ENCODE measurements around the gene CHCHD5.
"Not testable (repeated sequence)": the region's sequence is repeated elsewhere in the genome, so short reads cannot be mapped to it uniquely, and the experiment has no call there.

The CHCHD5 gene

DNA sequence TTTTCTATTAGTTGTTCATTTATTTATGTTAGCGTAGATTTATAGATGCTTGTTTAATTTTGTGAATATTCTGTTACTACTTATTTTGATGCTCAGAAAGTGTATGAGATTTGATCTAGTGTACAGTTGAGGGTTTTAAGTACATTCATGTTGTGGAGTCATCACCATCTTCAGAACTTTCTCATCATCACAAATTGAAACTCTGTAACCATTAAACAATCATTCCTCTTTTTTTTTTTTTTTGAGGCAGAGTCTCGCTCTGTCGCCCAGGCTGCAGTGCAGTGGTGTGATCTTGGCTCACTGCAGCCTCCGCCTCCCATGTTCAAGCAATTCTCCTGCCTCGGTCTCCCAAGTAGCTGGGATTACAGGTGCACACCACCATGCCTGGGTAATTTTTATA, 17.9 kb upstream of the CHCHD5 start:
- H3K9ac ChIP-seq (ENCODE audit: low read length); H3K4me1 ChIP-seq (ENCODE audit: control insufficient read depth, insufficient read depth, low read length); H3K27me3 ChIP-seq (ENCODE audit: control insufficient read depth, insufficient read depth, low read length); H3K4me3 ChIP-seq (ENCODE audit: low read length); H3K27ac ChIP-seq (ENCODE audit: low read depth, low read length): not testable (repeated sequence)
- peaks cover 24% of the 10 kb centered on the region for H3K36me3 ChIP-seq (ENCODE audit: control insufficient read depth, insufficient read depth, low read length)

DNA sequence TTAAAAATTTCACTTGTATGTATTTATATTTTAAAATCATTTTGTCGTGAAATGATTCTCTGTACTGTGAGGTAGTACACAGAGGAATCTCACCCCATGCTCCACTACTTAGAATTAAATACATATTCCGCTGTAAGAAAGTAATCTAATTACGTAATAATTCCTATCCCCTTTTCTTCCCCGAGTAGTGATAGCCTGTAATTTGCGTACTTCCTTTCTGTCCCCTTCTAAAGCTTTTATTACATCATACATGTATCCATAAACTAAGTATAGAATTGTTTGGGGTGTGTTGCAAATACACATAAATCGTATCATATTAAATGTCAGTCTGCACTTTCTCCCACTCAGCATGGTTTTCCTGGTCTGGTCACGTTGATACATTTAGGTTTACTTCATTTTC, 12.4 kb upstream of the CHCHD5 start:
- peaks cover 34% of the 10 kb centered on the region for H3K36me3 ChIP-seq (ENCODE audit: control insufficient read depth, insufficient read depth, low read length)
- no peaks in the 10 kb centered on the region for H3K4me1 ChIP-seq (ENCODE audit: control insufficient read depth, insufficient read depth, low read length)
- no peak overlapping the region for H3K4me3 ChIP-seq (ENCODE audit: low read length)
- no peak overlapping the region for H3K9ac ChIP-seq (ENCODE audit: low read length)
- no peak overlapping the region for H3K27ac ChIP-seq (ENCODE audit: low read depth, low read length)
- no peaks in the 10 kb centered on the region for H3K27me3 ChIP-seq (ENCODE audit: control insufficient read depth, insufficient read depth, low read length)

DNA sequence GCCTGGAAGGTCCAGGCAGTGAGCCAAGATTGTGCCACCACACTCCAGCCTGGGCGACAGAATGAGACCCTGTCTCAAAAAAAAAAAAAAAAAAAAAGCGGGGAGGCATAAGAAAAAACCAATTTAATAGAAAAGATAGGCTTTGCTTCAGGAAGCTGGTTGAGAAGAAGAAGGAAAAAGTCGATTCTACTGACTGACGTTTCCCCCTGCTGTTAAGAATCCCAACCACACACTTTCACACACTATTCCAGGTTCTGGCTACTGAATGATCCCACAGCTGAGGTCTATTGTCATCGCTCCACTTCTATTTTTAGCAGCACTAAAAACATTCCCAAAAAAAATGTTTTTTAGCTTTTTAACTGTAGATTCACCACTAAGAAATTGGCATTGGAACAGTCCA, 6.7 kb upstream of the CHCHD5 start:
- no peaks in the 10 kb centered on the region for H3K4me1 ChIP-seq (ENCODE audit: control insufficient read depth, insufficient read depth, low read length)
- H3K4me3 ChIP-seq (ENCODE audit: low read length): no peak overlapping the region
- no peak overlapping the region for H3K9ac ChIP-seq (ENCODE audit: low read length)
- H3K27me3 ChIP-seq (ENCODE audit: control insufficient read depth, insufficient read depth, low read length): no peaks in the 10 kb centered on the region
- H3K27ac ChIP-seq (ENCODE audit: low read depth, low read length): no peak overlapping the region
- H3K36me3 ChIP-seq (ENCODE audit: control insufficient read depth, insufficient read depth, low read length): peaks cover 6% of the 10 kb centered on the region

DNA sequence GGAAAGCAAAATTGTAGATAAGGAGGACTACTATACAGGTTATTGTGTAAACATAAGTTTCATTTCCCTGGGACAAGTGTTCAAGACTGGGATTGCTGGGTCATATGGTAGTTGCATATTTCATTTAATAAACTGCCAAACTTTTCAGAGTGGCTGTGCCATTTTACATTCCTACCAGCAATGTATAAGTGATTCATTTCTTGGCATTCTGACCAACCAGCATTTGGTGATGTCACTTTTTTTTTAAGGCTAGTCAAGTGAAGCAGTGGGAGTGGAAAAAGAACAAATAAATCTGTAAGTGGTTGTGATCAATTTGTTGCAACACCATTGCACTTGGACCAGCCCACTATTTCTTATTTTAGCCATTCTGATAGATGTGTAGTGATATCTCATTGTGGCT, 5.2 kb upstream of the CHCHD5 start:
- Histone ChIP-seq H3K4me3 (ENCODE audit: low read length) (no peak overlapping the region), H3K4me1 (ENCODE audit: control insufficient read depth, insufficient read depth, low read length) (no peaks in the 10 kb centered on the region), H3K27me3 (ENCODE audit: control insufficient read depth, insufficient read depth, low read length) (no peaks in the 10 kb centered on the region), H3K9ac (ENCODE audit: low read length) (no peak overlapping the region), H3K27ac (ENCODE audit: low read depth, low read length) (no peak overlapping the region), H3K36me3 (ENCODE audit: control insufficient read depth, insufficient read depth, low read length) (peaks cover 6% of the 10 kb centered on the region)

DNA sequence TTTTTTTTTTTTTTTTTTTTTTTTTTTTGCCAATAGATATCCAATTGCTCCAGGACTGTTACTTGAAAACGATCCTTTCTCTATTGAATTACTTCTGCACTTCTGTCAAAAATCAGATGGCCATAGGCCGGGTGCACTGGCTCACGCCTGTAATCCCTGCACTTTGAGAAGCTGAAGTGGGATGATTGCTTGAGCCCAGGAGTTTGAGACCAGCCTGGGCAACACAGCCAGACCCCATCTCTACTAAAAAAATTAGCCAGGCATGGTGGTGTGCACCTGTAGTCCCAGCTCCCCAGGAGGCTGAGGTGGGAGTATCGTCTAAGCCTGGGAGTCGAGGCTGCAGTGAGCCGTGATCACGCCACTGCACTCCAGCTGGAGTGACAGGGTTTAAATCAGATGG, 4.3 kb upstream of the CHCHD5 start:
- Histone ChIP-seq H3K27me3 (ENCODE audit: control insufficient read depth, insufficient read depth, low read length) (no peaks in the 10 kb centered on the region), H3K4me3 (ENCODE audit: low read length) (no peak overlapping the region), H3K36me3 (ENCODE audit: control insufficient read depth, insufficient read depth, low read length) (peaks cover 2% of the 10 kb centered on the region), H3K9ac (ENCODE audit: low read length) (no peak overlapping the region), H3K27ac (ENCODE audit: low read depth, low read length) (no peak overlapping the region), H3K4me1 (ENCODE audit: control insufficient read depth, insufficient read depth, low read length) (peaks cover 4% of the 10 kb centered on the region)

DNA sequence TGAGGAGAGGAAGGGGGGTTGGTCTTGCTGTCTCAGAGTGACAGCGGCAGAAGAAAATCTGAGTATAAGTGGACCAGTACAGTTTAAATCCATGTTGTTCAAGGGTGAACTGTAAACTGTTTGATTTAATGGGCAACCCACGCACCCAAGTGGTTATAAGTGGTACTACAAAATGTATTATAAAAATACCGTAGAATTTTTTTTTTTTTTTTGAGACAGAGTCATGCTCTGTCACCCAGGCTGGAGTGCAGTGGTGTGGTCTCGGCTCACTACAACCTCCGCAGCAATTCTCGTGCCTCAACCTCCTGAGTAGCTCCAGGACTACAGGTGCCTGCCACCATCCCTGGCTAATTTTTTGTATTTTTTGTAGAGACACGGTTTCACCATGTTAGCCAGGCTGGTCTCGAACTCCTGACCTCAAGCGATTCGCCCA, 2.1 kb upstream of the CHCHD5 start:
- Histone ChIP-seq H3K4me3 (ENCODE audit: low read length) (no peak overlapping the region), H3K27me3 (ENCODE audit: control insufficient read depth, insufficient read depth, low read length) (no peaks in the 10 kb centered on the region), H3K27ac (ENCODE audit: low read depth, low read length) (no peak overlapping the region), H3K9ac (ENCODE audit: low read length) (no peak overlapping the region), H3K36me3 (ENCODE audit: control insufficient read depth, insufficient read depth, low read length) (peaks cover 6% of the 10 kb centered on the region), H3K4me1 (ENCODE audit: control insufficient read depth, insufficient read depth, low read length) (peaks cover 8% of the 10 kb centered on the region)

DNA sequence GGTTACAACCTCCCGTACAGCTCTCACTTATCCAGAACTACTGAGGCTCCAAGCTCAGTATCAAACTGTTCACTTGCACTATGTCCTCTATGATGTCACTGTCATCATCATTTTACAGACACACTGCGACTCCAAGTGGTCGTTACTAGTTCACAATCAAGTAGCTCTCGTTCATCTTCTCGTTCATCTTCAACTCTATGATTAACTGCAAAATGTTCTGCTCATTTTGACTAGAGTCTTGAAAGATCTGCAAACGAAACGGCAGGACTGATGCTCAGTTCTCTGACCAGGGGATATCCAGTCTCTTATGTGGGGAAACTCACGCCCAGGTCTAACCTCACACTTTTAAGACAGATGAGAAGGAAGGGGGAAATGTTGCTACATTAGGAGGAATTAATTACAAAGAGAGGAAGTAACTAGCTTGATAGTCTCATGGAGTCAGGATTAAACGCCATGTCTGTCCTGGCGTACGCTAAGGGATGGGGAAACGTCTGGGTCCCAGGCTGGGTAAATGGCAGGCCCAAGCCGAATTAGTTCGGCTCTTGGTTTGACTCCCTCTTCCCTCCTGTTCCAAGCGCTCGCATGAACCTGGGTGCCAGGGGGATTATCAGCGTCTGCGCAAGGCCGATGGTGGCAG, 794 bp upstream of the CHCHD5 start:
- peak overlapping the region; percentile 53 for H3K9ac ChIP-seq (ENCODE audit: low read length)

DNA sequence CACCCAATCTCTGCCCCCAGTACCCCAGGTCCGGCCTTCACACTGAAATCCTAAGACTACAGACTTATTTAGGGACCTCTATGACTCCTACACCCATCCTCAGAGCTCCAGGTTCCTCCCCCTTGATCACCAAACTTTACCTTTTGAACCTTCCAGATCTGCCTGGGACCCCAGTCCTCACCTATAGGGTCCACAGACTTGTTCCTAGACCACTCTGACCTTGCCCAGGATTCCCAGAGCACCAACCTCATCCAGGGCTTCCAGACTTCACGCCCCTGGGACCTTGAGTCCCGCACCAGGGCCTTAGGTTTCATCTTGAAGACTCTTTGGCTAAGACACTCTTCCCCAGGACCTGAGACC, 462 bp downstream of the CHCHD5 start:
- peaks cover 13% of the 10 kb centered on the region for H3K36me3 ChIP-seq (ENCODE audit: control insufficient read depth, insufficient read depth, low read length)
- no peaks in the 10 kb centered on the region for H3K27me3 ChIP-seq (ENCODE audit: control insufficient read depth, insufficient read depth, low read length)
- H3K4me1 ChIP-seq (ENCODE audit: control insufficient read depth, insufficient read depth, low read length): peaks cover 8% of the 10 kb centered on the region
- H3K9ac ChIP-seq (ENCODE audit: low read length): peak overlapping the region; percentile 66
- H3K4me3 ChIP-seq (ENCODE audit: low read length): peak overlapping the region; percentile 79
- peak overlapping the region; percentile 93 for H3K27ac ChIP-seq (ENCODE audit: low read depth, low read length)

More for the DNA sequence above, 794 bp upstream of the CHCHD5 start:
- H3K4me1 ChIP-seq (ENCODE audit: control insufficient read depth, insufficient read depth, low read length): peaks cover 8% of the 10 kb centered on the region
- no peaks in the 10 kb centered on the region for H3K27me3 ChIP-seq (ENCODE audit: control insufficient read depth, insufficient read depth, low read length)
- peak overlapping the region; percentile 79 for H3K4me3 ChIP-seq (ENCODE audit: low read length)
- peaks cover 12% of the 10 kb centered on the region for H3K36me3 ChIP-seq (ENCODE audit: control insufficient read depth, insufficient read depth, low read length)
- peak overlapping the region; percentile 93 for H3K27ac ChIP-seq (ENCODE audit: low read depth, low read length)

DNA sequence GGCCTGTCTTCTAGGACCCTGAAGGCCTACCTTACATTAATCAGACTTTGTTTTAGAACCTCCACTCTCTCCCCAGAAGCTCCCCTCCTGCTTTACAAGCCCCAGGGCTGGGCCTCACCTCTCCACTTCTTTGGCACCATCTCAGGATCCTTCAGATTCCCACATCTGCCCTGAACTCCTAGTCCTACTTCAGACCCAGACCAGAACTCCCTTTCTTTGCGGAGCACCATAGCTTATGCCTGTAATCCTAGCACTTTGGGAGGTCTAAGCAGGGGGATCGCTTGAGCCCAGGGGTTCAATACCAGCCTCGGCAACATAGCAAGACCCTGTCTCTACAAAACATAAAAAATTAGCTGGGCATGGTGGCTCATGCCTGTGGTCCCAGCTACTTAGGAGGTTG, 991 bp downstream of the CHCHD5 start:
- Histone ChIP-seq H3K9ac (ENCODE audit: low read length) (no peak overlapping the region), H3K27ac (ENCODE audit: low read depth, low read length) (peak overlapping the region; percentile 93), H3K27me3 (ENCODE audit: control insufficient read depth, insufficient read depth, low read length) (no peaks in the 10 kb centered on the region), H3K36me3 (ENCODE audit: control insufficient read depth, insufficient read depth, low read length) (peaks cover 13% of the 10 kb centered on the region), H3K4me3 (ENCODE audit: low read length) (peak overlapping the region; percentile 79), H3K4me1 (ENCODE audit: control insufficient read depth, insufficient read depth, low read length) (peaks cover 8% of the 10 kb centered on the region)

DNA sequence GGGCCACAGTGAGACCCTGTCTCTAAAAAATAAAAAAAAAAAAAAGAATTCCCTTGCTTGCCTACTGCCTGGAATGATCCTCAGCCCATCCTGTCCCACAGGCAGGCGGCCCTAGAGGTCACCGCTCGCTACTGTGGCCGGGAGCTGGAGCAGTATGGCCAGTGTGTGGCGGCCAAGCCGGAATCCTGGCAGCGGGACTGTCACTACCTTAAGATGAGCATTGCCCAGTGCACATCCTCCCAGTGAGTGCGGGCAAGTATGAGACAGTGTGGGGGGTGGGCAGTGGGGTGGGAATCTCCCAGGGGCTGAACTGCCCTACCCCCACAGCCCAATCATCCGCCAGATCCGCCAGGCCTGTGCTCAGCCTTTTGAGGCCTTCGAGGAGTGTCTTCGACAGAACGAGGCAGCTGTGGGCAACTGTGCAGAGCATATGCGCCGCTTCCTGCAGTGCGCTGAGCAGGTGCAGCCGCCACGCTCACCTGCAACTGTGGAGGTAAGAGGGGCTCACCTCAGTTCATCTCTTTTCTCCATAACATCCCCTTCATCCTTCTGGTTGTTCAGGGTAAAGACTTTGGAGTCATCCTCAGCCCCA, 1.6 kb downstream of the CHCHD5 start:
- H3K4me1 ChIP-seq (ENCODE audit: control insufficient read depth, insufficient read depth, low read length): peaks cover 8% of the 10 kb centered on the region
- H3K36me3 ChIP-seq (ENCODE audit: control insufficient read depth, insufficient read depth, low read length): peaks cover 13% of the 10 kb centered on the region
- no peak overlapping the region for H3K9ac ChIP-seq (ENCODE audit: low read length)
- H3K27ac ChIP-seq (ENCODE audit: low read depth, low read length): no peak overlapping the region
- no peak overlapping the region for H3K4me3 ChIP-seq (ENCODE audit: low read length)
- H3K27me3 ChIP-seq (ENCODE audit: control insufficient read depth, insufficient read depth, low read length): no peaks in the 10 kb centered on the region

DNA sequence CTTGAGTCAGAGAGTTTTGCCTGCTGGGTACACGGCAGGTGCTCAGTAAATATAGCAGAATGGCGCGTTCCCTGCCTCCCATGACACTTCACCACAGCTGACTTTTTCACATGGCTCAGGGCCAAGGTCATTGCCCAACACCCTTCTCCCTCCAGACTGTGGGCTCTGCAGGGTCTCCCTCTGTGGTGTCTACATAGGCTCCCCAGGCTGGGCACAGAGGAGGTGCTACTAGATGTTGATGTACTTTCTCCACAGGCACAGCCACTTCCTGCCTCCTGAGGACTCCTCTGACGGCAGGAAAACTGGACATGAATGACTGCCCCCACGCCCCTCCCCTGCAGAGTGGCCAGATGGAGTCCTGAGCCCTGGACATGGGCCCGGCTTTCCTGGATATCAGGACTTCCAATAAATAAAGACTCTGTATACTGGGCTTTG, 4.2 kb downstream of the CHCHD5 start:
- Histone ChIP-seq H3K4me3 (ENCODE audit: low read length) (no peak overlapping the region), H3K27ac (ENCODE audit: low read depth, low read length) (no peak overlapping the region), H3K4me1 (ENCODE audit: control insufficient read depth, insufficient read depth, low read length) (peaks cover 8% of the 10 kb centered on the region), H3K9ac (ENCODE audit: low read length) (no peak overlapping the region), H3K36me3 (ENCODE audit: control insufficient read depth, insufficient read depth, low read length) (peaks cover 13% of the 10 kb centered on the region), H3K27me3 (ENCODE audit: control insufficient read depth, insufficient read depth, low read length) (no peaks in the 10 kb centered on the region)

DNA sequence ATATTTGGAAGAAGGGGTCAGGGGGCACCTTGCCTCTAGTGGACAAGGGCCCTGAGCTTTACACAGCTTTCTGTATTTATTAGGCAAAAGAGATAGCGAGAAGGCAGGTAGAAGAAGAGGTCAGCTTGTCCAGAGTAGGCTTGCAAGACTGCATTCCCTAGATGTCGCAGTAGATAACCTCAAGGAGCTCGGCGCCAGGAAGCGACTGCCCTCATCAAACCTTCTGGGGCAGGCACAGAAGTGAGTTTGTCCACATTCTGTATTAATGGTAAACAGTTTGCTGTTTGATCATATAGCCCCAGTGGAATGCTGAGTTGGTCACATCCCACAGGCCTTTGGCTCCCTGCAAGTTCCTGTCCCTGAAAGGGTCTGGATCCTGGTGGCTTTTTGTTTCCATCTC, 7.0 kb downstream of the CHCHD5 start:
- Histone ChIP-seq H3K4me3 (ENCODE audit: low read length) (no peak overlapping the region), H3K36me3 (ENCODE audit: control insufficient read depth, insufficient read depth, low read length) (peaks cover 9% of the 10 kb centered on the region), H3K4me1 (ENCODE audit: control insufficient read depth, insufficient read depth, low read length) (no peaks in the 10 kb centered on the region), H3K9ac (ENCODE audit: low read length) (no peak overlapping the region), H3K27ac (ENCODE audit: low read depth, low read length) (no peak overlapping the region), H3K27me3 (ENCODE audit: control insufficient read depth, insufficient read depth, low read length) (no peaks in the 10 kb centered on the region)

DNA sequence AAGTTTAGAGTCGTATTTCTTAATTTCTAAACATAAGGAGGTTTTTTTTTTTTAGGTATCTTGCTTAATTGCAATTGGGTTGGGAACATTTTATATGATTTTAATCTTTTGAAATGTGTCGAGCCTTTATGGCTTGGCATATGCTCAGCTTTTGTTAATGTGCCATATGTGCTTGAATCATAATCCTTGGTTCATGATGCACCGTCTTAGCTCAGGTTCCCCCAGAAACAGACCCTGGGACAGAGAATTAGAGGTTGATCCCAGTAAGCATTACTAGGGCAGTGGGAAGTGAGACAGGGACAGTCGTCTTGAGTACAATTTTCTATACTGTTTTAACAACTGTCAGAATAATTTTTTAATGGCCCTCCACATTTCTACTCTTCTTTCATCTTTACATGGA, 9.3 kb downstream of the CHCHD5 start:
- no peak overlapping the region for H3K9ac ChIP-seq (ENCODE audit: low read length)
- no peak overlapping the region for H3K27ac ChIP-seq (ENCODE audit: low read depth, low read length)
- no peak overlapping the region for H3K4me3 ChIP-seq (ENCODE audit: low read length)
- H3K4me1 ChIP-seq (ENCODE audit: control insufficient read depth, insufficient read depth, low read length): no peaks in the 10 kb centered on the region
- no peaks in the 10 kb centered on the region for H3K27me3 ChIP-seq (ENCODE audit: control insufficient read depth, insufficient read depth, low read length)
- H3K36me3 ChIP-seq (ENCODE audit: control insufficient read depth, insufficient read depth, low read length): peaks cover under 1% of the 10 kb centered on the region
